ENCODE data around the gene NECAP2. TPM values are rescaled to one million over a fixed set of nuclear protein-coding genes. Genes with fewer than 3 reads are reported as not detected.
"Not testable (repeated sequence)": the region's sequence is repeated elsewhere in the genome, so short reads cannot be mapped to it uniquely, and the experiment has no call there.

NECAP2 gene
- total RNA-seq, 1 donor from 2014 or later = 43.2 TPM

DNA sequence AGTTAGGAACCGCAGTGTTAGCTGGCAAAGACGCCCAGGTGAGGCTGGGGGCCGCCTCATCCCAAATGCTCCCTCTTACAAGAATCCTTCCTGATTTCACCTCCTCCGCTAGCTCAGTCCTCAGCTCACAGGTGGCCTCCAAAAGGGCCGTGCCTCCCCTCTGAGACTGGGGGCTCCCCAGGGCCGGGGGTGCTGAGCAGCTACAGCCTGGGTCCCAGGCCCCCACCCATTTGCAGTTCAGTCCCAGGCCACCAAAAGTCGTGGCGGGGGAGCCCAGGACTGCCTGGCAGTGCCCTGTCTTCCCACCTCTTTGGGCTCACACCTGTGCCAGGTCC is 43.9 kb downstream of the NECAP2 start:
- DNase-seq (ENCODE audit: low spot score, unreplicated experiment) = no peak
- H3K9me3 Mint-ChIP-seq (ENCODE audit: low read depth) = no peaks in the 10 kb centered on the region
- TF ChIP-seq, protein P1, sequence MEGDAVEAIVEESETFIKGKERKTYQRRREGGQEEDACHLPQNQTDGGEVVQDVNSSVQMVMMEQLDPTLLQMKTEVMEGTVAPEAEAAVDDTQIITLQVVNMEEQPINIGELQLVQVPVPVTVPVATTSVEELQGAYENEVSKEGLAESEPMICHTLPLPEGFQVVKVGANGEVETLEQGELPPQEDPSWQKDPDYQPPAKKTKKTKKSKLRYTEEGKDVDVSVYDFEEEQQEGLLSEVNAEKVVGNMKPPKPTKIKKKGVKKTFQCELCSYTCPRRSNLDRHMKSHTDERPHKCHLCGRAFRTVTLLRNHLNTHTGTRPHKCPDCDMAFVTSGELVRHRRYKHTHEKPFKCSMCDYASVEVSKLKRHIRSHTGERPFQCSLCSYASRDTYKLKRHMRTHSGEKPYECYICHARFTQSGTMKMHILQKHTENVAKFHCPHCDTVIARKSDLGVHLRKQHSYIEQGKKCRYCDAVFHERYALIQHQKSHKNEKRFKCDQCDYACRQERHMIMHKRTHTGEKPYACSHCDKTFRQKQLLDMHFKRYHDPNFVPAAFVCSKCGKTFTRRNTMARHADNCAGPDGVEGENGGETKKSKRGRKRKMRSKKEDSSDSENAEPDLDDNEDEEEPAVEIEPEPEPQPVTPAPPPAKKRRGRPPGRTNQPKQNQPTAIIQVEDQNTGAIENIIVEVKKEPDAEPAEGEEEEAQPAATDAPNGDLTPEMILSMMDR (IDR thresholded peaks at IDR 0.05; ENCODE audit: unreplicated experiment) = no peak
- H3K4me3 Mint-ChIP-seq (ENCODE audit: low read depth) = no peak overlapping the region
- no peaks in the 10 kb centered on the region for H3K4me1 Mint-ChIP-seq (ENCODE audit: low read depth)
- no peaks in the 10 kb centered on the region for H3K27me3 Mint-ChIP-seq
- no peak overlapping the region for H3K27ac Mint-ChIP-seq
- H3K36me3 Mint-ChIP-seq (ENCODE audit: insufficient read depth) = peaks cover 17% of the 10 kb centered on the region

DNA sequence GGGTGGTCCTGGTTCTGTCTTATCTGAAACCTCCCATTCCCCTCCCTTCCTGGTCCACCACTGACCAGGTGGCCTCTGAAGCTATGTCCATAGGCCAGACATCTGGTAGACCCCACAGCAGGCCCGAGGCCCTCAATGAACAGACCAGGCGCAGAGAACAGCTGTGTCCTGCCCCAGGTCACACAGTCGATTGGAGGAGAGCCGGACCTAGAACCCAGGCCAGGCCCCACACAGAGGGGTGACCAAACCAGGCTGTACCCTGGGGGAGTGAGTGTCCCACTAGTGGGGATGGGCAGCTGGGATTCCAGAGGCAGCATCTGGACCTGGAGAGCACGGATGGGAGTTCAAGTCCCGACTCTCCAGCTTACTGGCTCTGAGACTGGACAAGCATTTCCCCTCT is 44.4 kb downstream of the NECAP2 start:
- Mint-ChIP-seq H3K9me3 (ENCODE audit: low read depth) (no peaks in the 10 kb centered on the region), H3K27ac (peak overlapping the region; percentile 73), H3K4me1 (ENCODE audit: low read depth) (no peaks in the 10 kb centered on the region), H3K36me3 (ENCODE audit: insufficient read depth) (peaks cover 17% of the 10 kb centered on the region), H3K27me3 (no peaks in the 10 kb centered on the region), H3K4me3 (ENCODE audit: low read depth) (no peak overlapping the region)
- no peak for DNase-seq (ENCODE audit: low spot score, unreplicated experiment)
- TF ChIP-seq, protein P1 (IDR thresholded peaks at IDR 0.05; ENCODE audit: unreplicated experiment) = no peak

DNA sequence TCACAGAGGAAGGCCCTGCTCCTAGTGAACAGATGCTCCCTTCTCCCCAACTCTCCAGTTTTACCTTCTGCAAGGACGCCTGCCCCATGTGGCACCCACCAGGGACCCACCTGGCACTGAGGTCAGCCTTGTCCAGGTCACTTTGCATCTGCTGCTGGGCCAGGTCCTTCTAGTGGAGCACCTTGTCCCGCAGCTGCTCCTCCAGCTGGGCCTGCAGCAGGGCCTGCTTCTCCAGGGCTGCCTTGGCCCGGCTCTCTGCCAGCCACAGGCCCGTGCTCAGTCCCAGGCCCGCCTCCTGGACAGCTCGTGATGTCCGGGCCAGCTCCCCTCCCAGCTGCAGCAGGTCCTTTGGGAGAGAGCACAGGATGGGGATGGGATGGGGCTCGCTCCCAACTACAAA is 45.8 kb downstream of the NECAP2 start:
- not testable (repeated sequence) for H3K4me3 Mint-ChIP-seq (ENCODE audit: low read depth); H3K4me1 Mint-ChIP-seq (ENCODE audit: low read depth); H3K27me3 Mint-ChIP-seq; H3K9me3 Mint-ChIP-seq (ENCODE audit: low read depth); DNase-seq (ENCODE audit: low spot score, unreplicated experiment); H3K27ac Mint-ChIP-seq
- peaks cover 12% of the 10 kb centered on the region for H3K36me3 Mint-ChIP-seq (ENCODE audit: insufficient read depth)

DNA sequence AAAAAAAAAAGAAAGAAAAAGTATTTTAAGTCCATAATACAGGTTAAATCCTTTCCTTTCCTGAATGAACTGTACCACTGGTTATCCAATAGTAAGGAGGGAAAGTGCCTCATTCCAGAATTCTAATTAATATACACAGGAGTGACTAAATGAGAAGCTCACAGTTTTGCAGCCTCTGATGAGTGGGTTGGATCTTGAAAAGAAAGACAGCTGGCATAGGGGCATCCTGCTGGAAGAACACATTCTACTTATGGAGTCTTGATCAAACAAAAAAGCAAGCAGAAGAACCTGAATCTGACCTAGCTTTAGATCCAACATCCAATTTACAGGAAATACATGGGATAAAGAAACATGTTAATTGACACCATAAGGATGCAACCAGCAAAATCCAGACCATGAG is 46.5 kb downstream of the NECAP2 start:
- not testable (repeated sequence) for H3K9me3 Mint-ChIP-seq (ENCODE audit: low read depth); H3K27ac Mint-ChIP-seq; H3K4me3 Mint-ChIP-seq (ENCODE audit: low read depth); H3K27me3 Mint-ChIP-seq; H3K4me1 Mint-ChIP-seq (ENCODE audit: low read depth); DNase-seq (ENCODE audit: low spot score, unreplicated experiment)
- peaks cover 12% of the 10 kb centered on the region for H3K36me3 Mint-ChIP-seq (ENCODE audit: insufficient read depth)

DNA sequence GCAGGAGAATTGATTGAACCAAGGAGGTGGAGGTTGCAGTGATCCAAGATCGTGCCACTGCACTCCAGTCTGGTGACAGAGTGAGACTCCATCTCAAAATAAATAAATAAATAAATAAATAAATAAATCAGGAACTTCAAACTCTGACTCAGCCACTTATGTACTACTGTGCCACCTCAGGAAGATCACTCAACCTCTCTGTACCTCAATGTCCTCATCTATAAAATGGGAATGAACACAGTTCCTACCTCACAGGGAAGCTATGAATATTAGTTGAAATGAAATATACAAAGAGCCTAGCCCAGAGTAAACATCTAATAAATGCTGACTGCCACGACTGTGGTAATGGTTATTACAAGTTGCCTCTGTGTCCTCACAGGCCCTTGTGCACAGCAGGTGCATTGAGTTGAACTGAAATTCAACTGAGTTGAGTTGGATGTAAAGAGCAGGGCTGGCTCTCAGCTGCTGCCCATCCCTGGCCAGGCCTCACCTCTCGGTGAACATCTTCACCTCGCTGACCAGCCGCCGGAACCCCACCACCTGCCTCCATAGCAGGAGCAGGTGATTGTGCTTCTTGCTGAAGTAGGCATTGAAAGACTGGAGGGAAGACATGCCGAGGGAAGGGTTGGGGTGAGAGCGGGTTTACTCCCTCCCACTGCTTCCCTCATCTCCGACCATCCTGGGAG is 48.8 kb downstream of the NECAP2 start:
- H3K4me1 Mint-ChIP-seq (ENCODE audit: low read depth); DNase-seq (ENCODE audit: low spot score, unreplicated experiment); H3K9me3 Mint-ChIP-seq (ENCODE audit: low read depth); H3K36me3 Mint-ChIP-seq (ENCODE audit: insufficient read depth); H3K27me3 Mint-ChIP-seq; H3K27ac Mint-ChIP-seq; H3K4me3 Mint-ChIP-seq (ENCODE audit: low read depth): not testable (repeated sequence)

DNA sequence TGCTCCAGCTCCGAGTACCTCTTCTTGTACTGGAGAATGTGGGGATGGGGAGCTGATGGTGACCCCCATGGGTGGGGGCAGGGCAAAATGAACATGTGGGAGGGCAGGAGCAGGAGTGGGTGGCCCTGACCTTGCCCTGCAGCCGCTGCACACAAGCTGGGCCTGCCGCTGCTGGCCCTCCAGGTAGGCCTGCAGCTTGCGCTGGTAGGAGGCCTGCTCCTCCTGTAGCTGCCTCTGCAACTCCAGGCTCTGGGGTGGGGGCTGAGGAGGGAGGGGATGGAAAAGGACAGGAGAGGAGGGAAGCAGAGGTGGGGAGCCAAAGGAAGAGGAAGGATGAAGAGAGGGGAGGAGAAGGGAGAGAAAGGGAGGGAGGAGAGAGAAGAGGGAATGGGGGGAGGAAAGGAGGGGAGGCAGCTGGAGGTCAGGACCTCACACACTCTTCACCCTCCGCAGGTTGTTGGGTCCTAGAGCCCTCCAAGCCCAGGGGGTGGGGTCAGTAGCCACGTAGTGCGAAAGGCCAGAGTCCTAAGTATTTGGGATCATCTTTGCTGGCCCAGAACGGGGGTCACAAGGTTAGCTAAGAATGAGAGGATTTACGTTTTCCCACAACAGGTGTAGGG is 50.6 kb downstream of the NECAP2 start:
- H3K4me3 Mint-ChIP-seq (ENCODE audit: low read depth) = no peak overlapping the region
- TF ChIP-seq, protein P1 (IDR thresholded peaks at IDR 0.05; ENCODE audit: unreplicated experiment) = no peak
- H3K27ac Mint-ChIP-seq = no peak overlapping the region
- no peaks in the 10 kb centered on the region for H3K27me3 Mint-ChIP-seq
- DNase-seq (ENCODE audit: low spot score, unreplicated experiment) = no peak
- no peaks in the 10 kb centered on the region for H3K9me3 Mint-ChIP-seq (ENCODE audit: low read depth)
- H3K4me1 Mint-ChIP-seq (ENCODE audit: low read depth) = peaks cover 2% of the 10 kb centered on the region
- H3K36me3 Mint-ChIP-seq (ENCODE audit: insufficient read depth) = peaks cover 3% of the 10 kb centered on the region

DNA sequence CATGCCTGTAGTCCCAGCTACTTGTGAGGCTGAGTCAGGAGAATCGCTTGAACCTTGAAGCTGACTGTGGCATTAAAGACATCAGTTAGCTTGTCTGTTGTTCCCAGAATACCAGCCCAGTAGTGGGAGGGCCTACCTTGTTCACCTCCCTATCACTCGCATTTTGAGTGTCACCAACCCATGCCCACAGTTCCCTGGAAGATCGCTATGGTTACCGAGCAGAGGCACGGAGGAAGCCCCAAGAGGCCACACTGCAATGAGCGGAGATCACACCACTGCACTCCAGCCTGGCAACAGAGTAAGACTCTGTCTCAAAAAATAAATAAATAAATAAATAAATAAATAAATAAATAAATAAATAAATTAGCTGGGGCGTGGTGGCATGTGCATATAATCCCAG is 52.4 kb downstream of the NECAP2 start:
- H3K4me3 Mint-ChIP-seq (ENCODE audit: low read depth); H3K9me3 Mint-ChIP-seq (ENCODE audit: low read depth); H3K36me3 Mint-ChIP-seq (ENCODE audit: insufficient read depth); H3K4me1 Mint-ChIP-seq (ENCODE audit: low read depth); DNase-seq (ENCODE audit: low spot score, unreplicated experiment); H3K27me3 Mint-ChIP-seq; H3K27ac Mint-ChIP-seq: not testable (repeated sequence)

DNA sequence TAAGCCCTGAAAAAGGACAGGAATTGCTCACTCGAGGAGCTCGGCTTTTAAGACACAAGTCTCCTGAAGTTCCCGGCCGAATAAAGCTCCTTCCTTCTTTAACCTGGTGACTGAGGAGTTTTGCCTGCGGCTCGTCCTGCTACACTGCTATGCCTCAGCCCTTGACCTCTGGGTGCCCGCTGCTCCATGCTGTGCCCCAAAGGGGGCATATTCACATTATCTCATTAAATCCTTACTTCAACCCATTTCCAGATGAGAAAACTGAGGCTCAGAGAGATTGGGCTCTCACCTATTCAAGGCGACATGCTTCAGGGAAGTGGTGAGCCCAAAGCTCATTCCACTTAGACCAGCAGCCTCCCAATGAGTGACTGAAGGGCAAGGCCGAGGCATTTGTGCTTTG is 53.2 kb downstream of the NECAP2 start:
- H3K27ac Mint-ChIP-seq; H3K9me3 Mint-ChIP-seq (ENCODE audit: low read depth); DNase-seq (ENCODE audit: low spot score, unreplicated experiment); H3K4me1 Mint-ChIP-seq (ENCODE audit: low read depth); H3K27me3 Mint-ChIP-seq; H3K36me3 Mint-ChIP-seq (ENCODE audit: insufficient read depth); H3K4me3 Mint-ChIP-seq (ENCODE audit: low read depth): not testable (repeated sequence)

DNA sequence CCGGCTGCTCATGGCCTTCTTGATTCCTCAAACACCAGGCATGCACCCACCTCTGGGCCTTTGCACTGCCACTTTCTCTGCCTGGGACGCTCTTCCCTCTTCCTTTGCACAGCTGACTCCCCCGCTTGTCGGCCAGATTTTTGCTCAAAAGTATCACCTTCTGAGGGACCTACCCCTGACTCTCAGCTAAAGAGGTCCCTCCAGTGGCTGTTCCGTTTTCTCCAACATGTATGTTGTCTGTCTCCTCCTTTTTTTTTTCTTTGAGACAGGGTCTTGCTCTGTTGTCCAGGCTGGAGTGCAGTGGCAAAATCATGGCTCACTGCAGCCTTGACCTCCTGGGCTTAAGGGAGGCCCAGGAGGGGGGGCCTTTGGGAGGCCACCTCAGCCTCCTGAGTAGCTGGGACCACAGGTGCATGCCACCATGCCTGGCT is 57.0 kb downstream of the NECAP2 start:
- DNase-seq (ENCODE audit: low spot score, unreplicated experiment); H3K9me3 Mint-ChIP-seq (ENCODE audit: low read depth); H3K27me3 Mint-ChIP-seq; H3K36me3 Mint-ChIP-seq (ENCODE audit: insufficient read depth); H3K4me1 Mint-ChIP-seq (ENCODE audit: low read depth); H3K27ac Mint-ChIP-seq: not testable (repeated sequence)
- H3K4me3 Mint-ChIP-seq (ENCODE audit: low read depth) = peak overlapping the region; percentile 77

DNA sequence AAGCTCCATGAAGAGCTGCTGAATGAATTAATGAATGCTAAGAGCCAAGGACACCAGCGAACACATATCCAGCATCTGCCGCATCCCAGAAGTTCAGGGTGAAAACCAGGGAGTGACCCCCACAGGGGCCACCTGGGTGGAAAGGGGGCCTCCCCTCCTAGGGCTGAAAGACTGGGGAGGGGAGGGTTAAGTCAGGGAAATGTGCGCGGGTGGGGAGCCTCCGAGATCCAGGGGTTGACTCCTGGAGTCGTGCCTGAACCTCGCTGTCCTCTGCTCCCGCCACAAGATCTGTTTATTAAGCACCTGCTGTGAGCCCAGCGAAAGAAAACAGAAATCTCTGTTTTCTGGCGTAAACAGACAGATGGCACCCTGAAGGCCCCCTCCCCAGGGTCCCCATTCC is 57.5 kb downstream of the NECAP2 start:
- not testable (repeated sequence) for DNase-seq (ENCODE audit: low spot score, unreplicated experiment); H3K9me3 Mint-ChIP-seq (ENCODE audit: low read depth); H3K36me3 Mint-ChIP-seq (ENCODE audit: insufficient read depth); H3K27me3 Mint-ChIP-seq; H3K4me1 Mint-ChIP-seq (ENCODE audit: low read depth)
- Mint-ChIP-seq H3K27ac (peak overlapping the region; percentile 37), H3K4me3 (ENCODE audit: low read depth) (peak overlapping the region; percentile 77)

All from progenitor cell of endocrine pancreas (in vitro differentiated cells).